ENCODE measurements around the gene MLLT3. TPM values are rescaled to one million over a fixed set of nuclear protein-coding genes. Genes with fewer than 3 reads are reported as not detected.

Gene MLLT3
- total RNA-seq, 1 donor from 2014 or later, result 17.5 TPM

GRCh38 chr9:20640331-20641187, 18.3 kb upstream of the MLLT3 start:
- no peaks in the 10 kb centered on the region for H3K27me3 ChIP-seq (ENCODE audit: low read depth)
- peaks cover 5% of the 10 kb centered on the region for H3K4me1 ChIP-seq
- no peaks in the 10 kb centered on the region for H3K36me3 ChIP-seq
- peak; percentile 65 for DNase-seq
- intact Hi-C loops (cut with micrococcal nuclease), result no loop called here
- no peak for TF ChIP-seq CTCF (IDR thresholded peaks at IDR 0.05; ENCODE audit: borderline replicate concordance)
- no peaks in the 10 kb centered on the region for H3K9me3 ChIP-seq (replicated peaks)
- H3K4me3 ChIP-seq, result no peak overlapping the region
- H3K27ac ChIP-seq (replicated peaks), result no peak overlapping the region

GRCh38 chr9:20636888-20637440, 14.7 kb upstream of the MLLT3 start:
- Histone ChIP-seq H3K27ac (replicated peaks) (no peak overlapping the region), H3K9me3 (replicated peaks) (no peaks in the 10 kb centered on the region), H3K36me3 (no peaks in the 10 kb centered on the region), H3K4me1 (peaks cover 5% of the 10 kb centered on the region), H3K27me3 (ENCODE audit: low read depth) (no peaks in the 10 kb centered on the region), H3K4me3 (no peak overlapping the region)
- no peak for DNase-seq
- intact Hi-C loops (cut with micrococcal nuclease), result no loop called here
- TF ChIP-seq CTCF (IDR thresholded peaks at IDR 0.05; ENCODE audit: borderline replicate concordance), result no peak

GRCh38 chr9:20634895-20635294, 12.6 kb upstream of the MLLT3 start:
- intact Hi-C loops (cut with micrococcal nuclease), result no loop called here

GRCh38 chr9:20632705-20633104, 10.4 kb upstream of the MLLT3 start:
- no peak for TF ChIP-seq CTCF (IDR thresholded peaks at IDR 0.05; ENCODE audit: borderline replicate concordance)
- intact Hi-C loops (cut with micrococcal nuclease), result no loop called here
- H3K36me3 ChIP-seq, result no peaks in the 10 kb centered on the region
- no peaks in the 10 kb centered on the region for H3K4me1 ChIP-seq
- DNase-seq, result no peak
- H3K27me3 ChIP-seq (ENCODE audit: low read depth), result no peaks in the 10 kb centered on the region
- no peaks in the 10 kb centered on the region for H3K9me3 ChIP-seq (replicated peaks)
- no peak overlapping the region for H3K27ac ChIP-seq (replicated peaks)
- no peak overlapping the region for H3K4me3 ChIP-seq

More at GRCh38 chr9:20634895-20635294, 12.6 kb upstream of the MLLT3 start:
- Histone ChIP-seq H3K27ac (replicated peaks) (no peak overlapping the region), H3K4me1 (no peaks in the 10 kb centered on the region), H3K4me3 (no peak overlapping the region), H3K36me3 (no peaks in the 10 kb centered on the region), H3K27me3 (ENCODE audit: low read depth) (no peaks in the 10 kb centered on the region), H3K9me3 (replicated peaks) (no peaks in the 10 kb centered on the region)
- DNase-seq, result no peak
- TF ChIP-seq CTCF (IDR thresholded peaks at IDR 0.05; ENCODE audit: borderline replicate concordance), result no peak

GRCh38 chr9:20630241-20630943, 8.1 kb upstream of the MLLT3 start:
- Histone ChIP-seq H3K36me3 (no peaks in the 10 kb centered on the region), H3K4me3 (no peak overlapping the region), H3K27me3 (ENCODE audit: low read depth) (no peaks in the 10 kb centered on the region), H3K27ac (replicated peaks) (no peak overlapping the region), H3K4me1 (no peaks in the 10 kb centered on the region), H3K9me3 (replicated peaks) (no peaks in the 10 kb centered on the region)
- no peak for TF ChIP-seq CTCF (IDR thresholded peaks at IDR 0.05; ENCODE audit: borderline replicate concordance)
- no peak for DNase-seq
- intact Hi-C loops (cut with micrococcal nuclease), result no loop called here
